ENCODE data around the gene NDUFB2. TPM values are rescaled to one million over a fixed set of nuclear protein-coding genes. Genes with fewer than 3 reads are reported as not detected.

NDUFB2 gene
- total and polyA plus RNA-seq, 9 of the 15 experiments (the other 6 are each of a cell fraction or from before 2014, with no cell fraction given), result 220 to 2,075 (median 320) TPM

DNA sequence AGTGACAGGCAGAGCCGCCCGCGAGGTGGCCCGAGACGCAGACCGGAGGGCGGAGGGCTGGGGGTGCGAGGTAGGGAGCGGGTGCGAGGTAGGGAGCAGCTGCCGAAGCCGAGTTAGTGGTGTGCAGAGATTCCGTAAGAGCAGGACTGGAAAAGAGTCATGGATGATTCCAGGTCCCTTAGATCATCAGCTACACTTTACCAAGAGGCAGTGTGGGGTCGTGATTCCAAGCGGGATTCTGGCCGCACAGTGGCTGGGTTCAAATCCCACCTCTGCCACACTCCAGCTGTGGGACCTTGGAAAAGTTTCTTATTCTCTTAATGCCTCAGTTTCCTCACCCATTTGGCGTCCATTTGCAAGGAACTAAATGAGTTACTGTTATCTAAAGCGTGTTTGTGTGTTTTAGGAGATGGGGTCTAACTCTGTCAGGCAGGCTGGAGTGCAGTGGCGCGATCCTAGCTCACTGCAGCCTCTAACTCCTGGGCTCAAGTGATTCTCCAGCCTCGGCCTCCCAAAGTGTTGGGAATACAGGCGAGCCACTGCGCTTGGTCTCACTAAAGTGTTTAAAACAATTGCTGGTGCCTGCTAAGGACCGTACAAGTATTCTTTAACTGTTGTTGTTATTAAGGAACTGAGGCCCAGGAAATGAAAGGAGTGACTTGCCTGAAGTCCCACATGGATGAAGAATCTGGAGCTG is 1.1 kb downstream of the NDUFB2 start (continued):
- TF ChIP-seq, protein P1, sequence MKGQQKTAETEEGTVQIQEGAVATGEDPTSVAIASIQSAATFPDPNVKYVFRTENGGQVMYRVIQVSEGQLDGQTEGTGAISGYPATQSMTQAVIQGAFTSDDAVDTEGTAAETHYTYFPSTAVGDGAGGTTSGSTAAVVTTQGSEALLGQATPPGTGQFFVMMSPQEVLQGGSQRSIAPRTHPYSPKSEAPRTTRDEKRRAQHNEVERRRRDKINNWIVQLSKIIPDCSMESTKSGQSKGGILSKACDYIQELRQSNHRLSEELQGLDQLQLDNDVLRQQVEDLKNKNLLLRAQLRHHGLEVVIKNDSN (CRISPR knock-in tag; IDR thresholded peaks at IDR 0.05), result no peak
- TF ChIP-seq MCM3 (IDR thresholded peaks at IDR 0.05) (no peak), ZFPM2 (CRISPR knock-in tag; IDR thresholded peaks at IDR 0.05) (no peak), ZNF232 (CRISPR knock-in tag; IDR thresholded peaks at IDR 0.05) (no peak), SMARCA5 (IDR thresholded peaks at IDR 0.05) (peak; percentile 39; the same call in 1 of the 2 replicates), GABPB2 (CRISPR knock-in tag; conservative IDR thresholded peaks at IDR 0.05) (no peak), SIX5 (IDR thresholded peaks at IDR 0.05; ENCODE audit: borderline replicate concordance in 1 of 2, insufficient read depth in 1 of 2, low read depth in 1 of 2, low read length in 2 of 2) (no peak), RERE (CRISPR knock-in tag; IDR thresholded peaks at IDR 0.05; ENCODE audit: borderline replicate concordance) (0 out of 2 replicates have a peak, but pooled peaks have one; percentile 37), ZBTB5 (IDR thresholded peaks at IDR 0.05) (no peak), ZFP30 (CRISPR knock-in tag; IDR thresholded peaks at IDR 0.05; ENCODE audit: borderline replicate concordance) (no peak), TRIM24 (IDR thresholded peaks at IDR 0.05) (no peak), SLC30A9 (CRISPR knock-in tag; IDR thresholded peaks at IDR 0.05) (no peak)
- TF ChIP-seq, protein P2, sequence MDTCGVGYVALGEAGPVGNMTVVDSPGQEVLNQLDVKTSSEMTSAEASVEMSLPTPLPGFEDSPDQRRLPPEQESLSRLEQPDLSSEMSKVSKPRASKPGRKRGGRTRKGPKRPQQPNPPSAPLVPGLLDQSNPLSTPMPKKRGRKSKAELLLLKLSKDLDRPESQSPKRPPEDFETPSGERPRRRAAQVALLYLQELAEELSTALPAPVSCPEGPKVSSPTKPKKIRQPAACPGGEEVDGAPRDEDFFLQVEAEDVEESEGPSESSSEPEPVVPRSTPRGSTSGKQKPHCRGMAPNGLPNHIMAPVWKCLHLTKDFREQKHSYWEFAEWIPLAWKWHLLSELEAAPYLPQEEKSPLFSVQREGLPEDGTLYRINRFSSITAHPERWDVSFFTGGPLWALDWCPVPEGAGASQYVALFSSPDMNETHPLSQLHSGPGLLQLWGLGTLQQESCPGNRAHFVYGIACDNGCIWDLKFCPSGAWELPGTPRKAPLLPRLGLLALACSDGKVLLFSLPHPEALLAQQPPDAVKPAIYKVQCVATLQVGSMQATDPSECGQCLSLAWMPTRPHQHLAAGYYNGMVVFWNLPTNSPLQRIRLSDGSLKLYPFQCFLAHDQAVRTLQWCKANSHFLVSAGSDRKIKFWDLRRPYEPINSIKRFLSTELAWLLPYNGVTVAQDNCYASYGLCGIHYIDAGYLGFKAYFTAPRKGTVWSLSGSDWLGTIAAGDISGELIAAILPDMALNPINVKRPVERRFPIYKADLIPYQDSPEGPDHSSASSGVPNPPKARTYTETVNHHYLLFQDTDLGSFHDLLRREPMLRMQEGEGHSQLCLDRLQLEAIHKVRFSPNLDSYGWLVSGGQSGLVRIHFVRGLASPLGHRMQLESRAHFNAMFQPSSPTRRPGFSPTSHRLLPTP (IDR thresholded peaks at IDR 0.05; ENCODE audit: borderline replicate concordance, extremely low read depth, insufficient read length), result no peak

All from K562 (cell line).